Measurements from ENCODE around the gene LRRTM2. TPM values are rescaled to one million over a fixed set of nuclear protein-coding genes. Genes with fewer than 3 reads are reported as not detected.
A peak's percentile ranks its signal among the peaks of the same experiment; 100 is the strongest.

Gene LRRTM2
- total and polyA plus RNA-seq, 10 donors = 0.02 to 3.9 (median 1.0) TPM

GRCh38 chr5:138850865-138851435 lies 24.2 kb downstream of the LRRTM2 start:
- 41 to 64% (median 45%) methylated on average over 2 of the region's 2 CpGs for WGBS, 5 donors
- no peak for DNase-seq
- intact Hi-C loops (cut with DNase I; ENCODE audit: low total_unique reads) = no loop called here
- Histone ChIP-seq H3K4me1 (peaks cover 5 to 57% (median 30%) of the 10 kb centered on the region in 6 donors), H3K27ac (no peak overlapping the region), H3K36me3 (no peaks in the 10 kb centered on the region), H3K9me3 (no peaks in the 10 kb centered on the region), H3K4me3 (no peak overlapping the region), H3K27me3 (replicated peaks in 1 of 7) (no peaks in the 10 kb centered on the region)
- TF ChIP-seq POLR2A (IDR thresholded peaks at IDR 0.05) = no peak
- TF ChIP-seq CTCF (IDR thresholded peaks at IDR 0.05 in 8 of 11, conservative IDR thresholded peaks at IDR 0.05 in 3 of 11) = no peak
- TF ChIP-seq POLR2AphosphoS5 (IDR thresholded peaks at IDR 0.05) = peak in 1 of 3 donors; percentile 21

- Histone ChIP-seq H3K4me3 (no peak overlapping the region), H3K9me3 (no peaks in the 10 kb centered on the region), H3K27ac (no peak overlapping the region), H3K36me3 (no peaks in the 10 kb centered on the region), H3K4me1 (peaks cover 5 to 64% (median 30%) of the 10 kb centered on the region in 6 donors), H3K27me3 (replicated peaks in 1 of 7) (no peaks in the 10 kb centered on the region)
- WGBS, 5 donors = 86 to 98% (median 94%) methylated on average over 1 of the region's 1 CpG
- intact Hi-C loops (cut with DNase I; ENCODE audit: low total_unique reads) = no loop called here
- DNase-seq = no peak
- TF ChIP-seq CTCF (IDR thresholded peaks at IDR 0.05 in 8 of 11, conservative IDR thresholded peaks at IDR 0.05 in 3 of 11) (no peak), POLR2A (IDR thresholded peaks at IDR 0.05) (no peak), POLR2AphosphoS5 (IDR thresholded peaks at IDR 0.05) (no peak)
Observed at GRCh38 chr5:138849882-138850281, 25.3 kb downstream of the LRRTM2 start.

GRCh38 chr5:138849439-138849838 lies 25.7 kb downstream of the LRRTM2 start:
- H3K4me3 ChIP-seq = no peak overlapping the region
- no peak for DNase-seq
- H3K27ac ChIP-seq = no peak overlapping the region
- H3K36me3 ChIP-seq = no peaks in the 10 kb centered on the region
- no peaks in the 10 kb centered on the region for H3K27me3 ChIP-seq (replicated peaks in 1 of 7)
- intact Hi-C loops (cut with DNase I; ENCODE audit: low total_unique reads) = no loop called here
- WGBS, 5 donors = 29 to 67% (median 59%) methylated on average over 3 of the region's 3 CpGs
- H3K9me3 ChIP-seq = no peaks in the 10 kb centered on the region
- H3K4me1 ChIP-seq = peaks cover 5 to 64% (median 31%) of the 10 kb centered on the region in 6 donors
- TF ChIP-seq POLR2A (IDR thresholded peaks at IDR 0.05) (no peak), POLR2AphosphoS5 (IDR thresholded peaks at IDR 0.05) (no peak), CTCF (IDR thresholded peaks at IDR 0.05 in 8 of 11, conservative IDR thresholded peaks at IDR 0.05 in 3 of 11) (no peak)

GRCh38 chr5:138844812-138845513 lies 30.2 kb downstream of the LRRTM2 start:
- H3K4me1 ChIP-seq = peaks cover 0 to 68% (median 27%) of the 10 kb centered on the region in 6 donors
- 69 to 79% (median 72%) methylated on average over 6 of the region's 6 CpGs for WGBS, 5 donors
- no peaks in the 10 kb centered on the region for H3K9me3 ChIP-seq
- no peak for TF ChIP-seq POLR2AphosphoS5 (IDR thresholded peaks at IDR 0.05)
- no peak for TF ChIP-seq POLR2A (IDR thresholded peaks at IDR 0.05)
- no peak for TF ChIP-seq CTCF (IDR thresholded peaks at IDR 0.05 in 8 of 11, conservative IDR thresholded peaks at IDR 0.05 in 3 of 11)
- H3K27ac ChIP-seq = peak overlapping the region in 1 of 8 donors; percentile 17
- H3K4me3 ChIP-seq = no peak overlapping the region
- intact Hi-C loops (cut with DNase I; ENCODE audit: low total_unique reads) = no loop called here
- H3K36me3 ChIP-seq = peaks cover 0 to 4% (median 0%) of the 10 kb centered on the region in 6 donors
- H3K27me3 ChIP-seq (replicated peaks in 1 of 7) = no peaks in the 10 kb centered on the region
- DNase-seq = no peak
